ENCODE measurements around the gene CDCA4.
"Not testable (repeated sequence)": the region's sequence is repeated elsewhere in the genome, so short reads cannot be mapped to it uniquely, and the experiment has no call there.

Gene CDCA4

GRCh38 chr14:105020815-105021655 is at the start of gene CDCA4:
TSS of gene CDCA4 (minus strand) at chr14:105021083. CDS start at chr14:105011929, 9,154 bp downstream.
- peak; percentile 97 to 98 for DNase-seq

- DNase-seq = peak; percentile 55
Measured at GRCh38 chr14:105069871-105070759, 49.2 kb upstream of the CDCA4 start.

DNA sequence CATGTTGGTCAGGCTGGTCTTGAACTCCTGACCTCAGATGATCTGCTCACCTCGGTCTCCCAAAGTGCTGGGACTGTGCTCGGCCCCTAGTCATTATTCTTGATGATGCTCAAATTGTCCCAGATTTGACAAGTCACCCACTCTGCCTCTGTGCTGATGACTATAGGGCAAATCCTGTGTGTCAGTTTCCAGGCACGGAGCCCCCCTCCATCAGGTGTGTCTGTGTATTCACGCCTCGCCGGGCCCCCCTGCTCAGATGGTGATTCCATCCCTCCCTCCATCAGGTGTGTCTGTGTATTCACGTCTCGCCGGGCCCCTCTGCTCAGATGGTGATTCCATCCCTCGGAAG is 48.6 kb upstream of the CDCA4 start:
- DNase-seq = no peak

DNA sequence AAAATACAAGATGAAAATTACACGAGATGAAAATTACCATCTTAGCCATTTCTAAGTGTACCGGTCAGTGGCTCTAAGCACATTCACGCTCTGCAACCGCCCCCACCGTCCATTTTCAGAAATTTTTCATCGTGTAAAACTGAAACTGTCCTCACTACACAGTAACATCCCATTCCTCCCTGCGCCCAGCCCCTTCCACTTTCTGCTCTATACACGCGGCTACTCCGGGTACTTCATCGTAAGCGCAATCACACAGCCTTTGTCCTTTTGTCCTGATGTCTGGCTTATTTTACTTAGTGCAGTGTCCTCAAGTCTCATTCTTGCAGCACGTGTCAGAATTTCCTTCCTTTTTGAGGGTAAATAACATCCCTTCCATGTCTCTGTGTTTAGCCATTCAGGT is 47.9 kb upstream of the CDCA4 start:
- DNase-seq = no peak

- DNase-seq = no peak
Measured at GRCh38 chr14:105067969-105068301, 47.1 kb upstream of the CDCA4 start.

DNA sequence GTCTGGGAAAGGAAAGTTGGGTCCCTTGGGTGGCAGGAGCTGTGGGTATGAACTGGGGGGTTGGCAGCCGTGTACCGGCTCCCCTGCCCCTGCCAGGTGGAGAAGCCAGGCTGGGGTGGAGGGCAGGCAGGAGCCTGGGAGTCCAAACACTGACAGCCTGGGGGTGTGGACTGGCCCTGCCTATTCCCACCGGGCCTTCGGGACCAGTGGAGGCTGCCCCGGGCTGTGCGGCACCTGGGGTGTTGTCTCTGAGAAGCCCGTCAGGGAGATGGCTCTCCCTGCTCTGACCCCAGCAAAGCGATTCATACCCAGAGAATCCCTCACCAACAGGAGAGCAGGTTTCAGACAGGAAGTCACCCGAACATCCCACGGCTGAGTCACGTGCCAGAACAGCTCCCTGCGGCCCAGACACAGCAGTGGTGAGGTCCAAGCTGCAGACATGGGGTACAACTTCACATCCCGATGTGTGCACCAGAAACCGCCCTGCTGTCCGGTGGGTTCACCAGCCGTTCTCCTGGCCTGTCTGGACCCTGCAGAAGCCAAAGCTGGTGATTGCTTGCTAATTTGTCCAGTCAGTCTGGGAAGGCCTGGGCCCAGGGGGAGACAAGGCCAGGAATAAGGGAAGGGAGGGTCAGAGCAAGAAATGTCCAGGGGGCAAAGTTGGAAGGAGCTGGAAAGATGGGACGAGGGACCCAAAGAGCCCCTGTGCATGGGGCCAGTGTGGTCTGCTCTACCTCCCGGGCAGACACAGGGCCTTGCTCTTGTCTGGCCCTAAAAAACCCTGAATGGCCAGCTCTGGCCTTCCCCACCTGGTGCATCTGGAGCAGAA is 46.5 kb upstream of the CDCA4 start:
- DNase-seq = peak; percentile 72 to 73

- DNase-seq = peak in 1 of 2 donors; percentile 31
Measured at GRCh38 chr14:105066240-105067071, 45.6 kb upstream of the CDCA4 start.

DNA sequence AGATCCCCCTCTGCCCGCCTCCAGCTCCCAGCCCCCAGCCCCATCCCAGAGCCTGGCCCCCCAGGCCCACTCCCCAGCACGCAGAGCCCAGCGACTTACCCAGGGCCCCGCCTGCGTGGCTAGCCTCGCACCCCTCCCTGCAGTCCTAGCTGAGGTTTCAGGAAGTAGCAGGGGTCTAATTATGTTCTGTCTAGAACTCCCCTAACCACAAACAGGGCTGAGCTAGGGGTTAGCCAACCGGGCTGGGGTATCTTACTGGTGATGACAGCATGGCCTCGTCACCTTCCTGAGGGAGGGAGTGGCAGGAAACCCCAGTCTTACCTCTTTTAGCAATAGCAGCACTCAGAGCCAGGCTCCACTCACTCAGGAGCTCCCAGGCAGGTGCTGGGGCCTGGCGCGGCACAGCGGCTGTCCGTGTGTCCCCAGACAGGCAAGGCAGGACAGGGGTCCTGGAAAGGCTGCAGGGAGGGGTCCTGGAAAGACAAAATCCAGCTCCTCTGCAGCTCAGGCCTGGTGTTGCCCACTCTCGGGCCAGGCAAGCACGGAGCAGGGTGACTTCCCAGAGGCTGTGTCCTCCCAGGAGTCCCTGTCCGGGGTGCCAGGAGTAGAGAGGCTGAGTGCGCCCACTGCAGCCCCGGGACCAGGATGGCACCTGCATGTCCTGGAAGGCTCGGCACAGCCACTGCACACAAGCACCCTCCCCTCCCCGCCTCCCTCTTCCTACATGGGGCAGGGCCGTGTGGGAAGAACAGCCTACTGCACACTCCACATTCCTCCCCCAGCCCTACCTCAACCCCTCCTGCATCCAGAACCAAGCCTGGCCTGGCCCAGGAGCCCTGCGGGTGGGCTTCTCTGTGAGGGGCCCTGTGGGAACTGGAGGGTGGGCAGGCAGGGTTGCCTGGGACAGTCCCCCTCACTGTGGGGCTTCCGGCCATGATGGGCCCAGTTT is 44.7 kb upstream of the CDCA4 start, which contains the start of gene GPR132:
GPR132 (minus strand) TSS at position 151 of the 949 bp plus-strand sequence. CDS start 10,010 bp downstream, outside the sequence.
- peak; percentile 80 to 84 for DNase-seq

DNA sequence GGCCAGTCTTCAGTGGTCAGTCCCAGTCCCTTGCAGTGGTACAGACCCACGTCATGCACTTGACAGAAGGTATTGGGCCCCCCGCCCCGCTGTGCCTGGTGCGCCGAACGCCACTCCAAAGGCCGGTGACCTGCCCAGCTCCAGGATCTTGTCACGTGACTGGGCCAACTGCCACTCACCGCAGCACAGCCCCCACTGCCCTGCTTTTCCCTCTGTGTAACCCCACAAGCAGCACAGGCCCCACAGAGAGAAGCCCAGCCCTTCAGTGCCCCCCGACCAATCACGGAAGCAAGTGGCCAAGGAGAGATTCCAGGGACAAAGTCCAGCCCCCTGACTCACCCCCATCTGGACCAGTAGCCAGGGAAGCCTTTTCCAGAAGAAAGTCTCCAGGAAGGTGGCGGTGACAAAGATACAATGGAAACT is 43.8 kb upstream of the CDCA4 start:
- DNase-seq = peak in 1 of 2 donors; percentile 39

- DNase-seq = no peak
Measured at GRCh38 chr14:105064001-105064400, 43.1 kb upstream of the CDCA4 start.

DNA sequence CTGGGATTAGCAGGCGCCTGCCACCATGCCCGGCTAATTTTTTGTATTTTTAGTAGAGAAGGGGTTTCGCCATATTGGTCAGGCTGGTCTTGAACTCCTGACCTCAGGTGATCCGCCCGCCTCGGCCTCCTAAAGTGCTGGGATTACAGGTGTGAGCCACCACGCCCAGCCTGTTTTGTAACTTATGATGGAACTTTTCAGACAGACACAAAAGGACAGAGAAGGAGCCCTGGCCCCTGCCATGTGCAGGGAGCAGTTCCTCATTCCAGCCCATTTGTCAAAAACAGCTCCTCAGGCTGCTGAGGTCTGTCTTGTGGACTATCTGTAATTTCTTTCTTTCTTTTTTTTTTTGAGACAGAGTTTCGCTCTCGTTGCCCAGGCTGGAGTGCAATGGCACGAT is 42.6 kb upstream of the CDCA4 start:
- not testable (repeated sequence) for DNase-seq

DNA sequence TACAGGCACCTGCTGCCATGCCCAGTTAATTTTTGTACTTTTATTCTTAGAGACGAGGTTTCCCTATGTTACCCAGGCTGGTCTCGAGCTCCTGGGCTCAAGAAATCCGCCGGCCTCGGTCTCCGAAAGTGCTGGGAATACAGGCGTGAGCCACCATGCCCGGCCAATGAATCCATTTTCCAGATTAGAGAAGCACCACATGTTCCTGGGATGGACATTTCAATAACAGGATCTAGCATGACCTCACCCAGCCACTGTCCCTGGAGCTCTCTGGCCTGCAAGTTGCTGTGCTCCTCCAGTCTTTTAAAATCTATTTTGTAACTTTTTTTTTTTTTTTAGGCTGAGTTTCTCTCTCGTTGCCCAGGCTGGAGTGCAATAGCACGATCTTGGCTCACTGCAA is 42.2 kb upstream of the CDCA4 start:
- no peak for DNase-seq

- no peak for DNase-seq
Measured at GRCh38 chr14:105062048-105062433, 41.2 kb upstream of the CDCA4 start.

DNA sequence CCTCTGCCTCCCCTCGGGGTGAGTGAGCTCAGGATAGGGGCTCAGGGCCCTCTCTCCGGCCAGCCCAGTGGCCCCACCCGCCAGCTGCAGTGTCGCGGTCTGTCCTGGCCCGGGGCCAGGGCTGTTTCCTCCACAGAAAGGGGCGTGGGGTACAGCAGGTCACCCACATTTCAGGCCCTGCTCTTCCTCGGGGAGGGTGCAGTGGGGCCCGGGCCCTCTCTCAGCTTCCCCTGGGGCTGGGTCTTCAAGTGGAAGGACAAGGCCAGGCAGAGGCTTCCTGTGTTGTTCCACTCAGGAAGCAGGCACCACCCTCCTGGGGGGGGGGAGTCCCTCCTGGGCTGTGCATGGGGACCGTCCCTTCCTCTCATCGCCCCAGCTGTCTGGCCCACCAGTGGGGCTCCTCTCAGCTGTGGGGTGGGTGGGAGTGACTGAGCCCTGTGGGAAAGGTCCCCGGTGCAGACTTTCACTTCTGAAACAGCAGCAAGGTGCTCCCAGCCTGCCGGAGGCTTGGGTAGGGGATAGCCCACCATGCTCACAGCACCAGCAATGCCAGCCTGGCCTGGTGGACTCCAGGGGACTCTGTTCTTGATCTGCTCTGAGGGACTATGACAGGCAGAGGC is 40.7 kb upstream of the CDCA4 start:
- peak; percentile 76 for DNase-seq

DNA sequence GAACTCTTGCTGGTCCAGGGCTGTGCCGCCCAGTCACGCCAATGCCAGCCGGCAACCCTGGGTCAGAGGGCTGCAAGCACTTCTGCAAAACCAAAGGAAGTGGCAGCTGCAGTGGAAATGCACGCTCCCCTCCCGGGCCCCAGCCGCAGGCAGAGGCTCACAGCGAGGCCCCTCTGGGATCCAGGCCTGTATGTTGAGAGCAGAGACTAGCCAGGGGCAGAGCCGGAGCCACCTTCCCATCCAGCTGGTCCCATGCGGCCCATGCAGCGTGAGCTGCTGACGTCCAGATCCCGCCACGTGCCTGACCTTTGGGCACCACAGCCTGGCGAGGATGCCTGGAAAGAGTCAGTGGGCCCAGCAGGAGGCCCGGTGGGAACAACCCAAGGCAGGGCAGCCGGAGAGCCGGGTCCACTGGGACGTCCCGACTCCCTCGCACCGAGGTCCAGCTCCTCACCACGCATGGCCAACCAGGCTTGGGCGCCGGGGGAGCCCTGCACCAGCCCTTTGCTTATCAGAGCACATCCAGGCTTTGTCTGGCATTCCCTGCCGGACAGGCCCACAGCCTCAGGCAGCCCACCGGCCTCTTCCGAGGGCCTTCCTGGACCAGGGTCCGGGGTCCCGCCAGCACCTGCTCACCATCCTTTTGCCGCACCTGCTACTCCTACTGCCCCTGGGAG is 40.0 kb upstream of the CDCA4 start:
- peak; percentile 48 to 55 for DNase-seq

DNA sequence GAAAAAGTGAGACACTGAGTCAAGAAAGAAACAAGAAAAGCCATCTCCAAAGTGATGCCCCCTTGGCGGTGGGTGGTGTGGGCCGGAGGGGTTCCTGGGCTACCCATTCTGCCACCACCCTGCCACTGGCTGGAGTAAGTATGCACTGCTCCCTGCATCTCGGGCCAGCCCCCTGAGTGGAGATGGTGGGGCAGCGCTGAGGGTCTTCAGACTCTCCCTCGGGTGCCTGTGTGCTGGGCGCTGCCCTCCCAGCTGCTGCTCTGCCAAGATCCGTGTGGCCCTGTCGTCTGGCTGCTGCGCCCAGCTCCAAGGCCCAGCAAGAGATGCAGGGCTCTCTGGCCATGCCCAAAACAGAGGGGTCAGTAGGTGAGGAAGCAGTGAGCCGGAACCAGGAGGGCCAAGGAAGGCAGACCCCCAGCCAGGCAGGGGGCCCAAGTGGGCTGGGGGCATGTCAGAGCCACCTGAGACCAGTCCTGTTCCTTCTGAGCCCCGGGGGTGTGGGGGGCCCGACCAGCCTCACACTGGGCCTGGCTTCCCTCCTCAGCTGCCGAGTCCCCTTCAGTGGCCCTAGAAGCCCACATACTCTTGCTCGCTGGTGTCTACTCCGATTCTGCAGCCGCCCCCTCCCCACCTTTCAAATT is 39.2 kb upstream of the CDCA4 start:
- DNase-seq = peak in 1 of 2 donors; percentile 30

GRCh38 chr14:105059035-105059924 is 38.4 kb upstream of the CDCA4 start:
- DNase-seq = peak; percentile 64 to 65

DNA sequence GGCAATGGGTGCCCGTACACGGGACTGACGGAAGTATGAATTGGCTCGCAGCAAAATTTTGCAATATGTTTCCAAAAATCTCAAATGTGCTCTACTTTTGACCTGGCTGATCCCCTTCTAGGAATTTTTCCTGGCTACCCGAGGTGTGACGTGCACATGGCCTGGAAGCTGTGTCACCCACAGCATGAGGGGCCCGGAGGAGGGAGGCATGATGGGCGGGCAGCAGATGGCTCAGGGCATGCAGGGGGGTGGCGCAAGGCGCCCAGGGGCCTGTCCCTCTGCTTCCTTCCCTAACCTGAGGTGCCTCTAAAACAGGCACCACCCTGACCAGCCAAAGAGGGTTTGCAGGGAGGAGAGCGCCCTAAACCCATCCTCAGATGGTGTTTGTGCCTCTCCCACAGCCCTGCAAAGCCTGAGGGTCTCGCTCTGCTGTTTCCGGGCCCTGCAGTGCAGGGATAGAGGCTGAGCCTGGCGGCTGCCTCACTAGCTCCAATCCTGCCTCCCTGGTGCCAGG is 37.7 kb upstream of the CDCA4 start:
- DNase-seq = no peak
